Skeletal muscle tissue (tissue), 4 donors: ENCODE measurements around the gene TNFRSF6B. TPM values are rescaled to one million over a fixed set of nuclear protein-coding genes. Genes with fewer than 3 reads are reported as not detected.

Experiments
- H3K27ac ChIP-seq: one replicate; pipeline ENCODE4 v1.7.0; 2013; ENCODE audit warnings: mild to moderate bottlenecking, low read depth, low read length, inconsistent platforms
- H3K27me3 ChIP-seq, 3 donors: one replicate each; pipeline ENCODE4 v1.7.0; 2013; ENCODE audit warnings: low read length in 3 of 3; ENCODE audit not compliant: control insufficient read depth in 3 of 3, insufficient read depth in 3 of 3
- H3K36me3 ChIP-seq, 3 donors: one replicate each; pipeline ENCODE4 v1.7.0; 2013; ENCODE audit warnings: low read length in 3 of 3; ENCODE audit not compliant: control insufficient read depth in 3 of 3, insufficient read depth in 3 of 3
- H3K4me1 ChIP-seq, 3 donors: one replicate each; pipeline ENCODE4 v1.7.0; 2013; ENCODE audit warnings: low read length in 3 of 3, mild to moderate bottlenecking in 3 of 3; ENCODE audit not compliant: control insufficient read depth in 3 of 3, insufficient read depth in 3 of 3
- H3K4me3 ChIP-seq, 3 donors: one replicate each; pipeline ENCODE4 v1.7.0; 2013; ENCODE audit warnings: low read length in 3 of 3
- H3K9ac ChIP-seq, 3 donors: one replicate each; pipeline ENCODE4 v1.7.0; 2013; ENCODE audit warnings: low read length in 3 of 3, mild to moderate bottlenecking in 3 of 3, moderate library complexity in 2 of 3, low read depth in 1 of 3
- H3K9me3 ChIP-seq, 3 donors: one replicate each; pipeline ENCODE4 v1.7.0; 2013; ENCODE audit warnings: low read length in 3 of 3; ENCODE audit not compliant: control insufficient read depth in 3 of 3
- total RNA-seq: library from RNA; depleted of rRNA; stranded (reverse); fragments of >200 nt; gene quantifications from one replicate; pipeline ENCODE4 v1.2.3, GENCODE V29; 2014
- donor health status: Osteomylitis.

Gene TNFRSF6B
- total RNA-seq, 1 donor from 2014 or later = not detected

DNA sequence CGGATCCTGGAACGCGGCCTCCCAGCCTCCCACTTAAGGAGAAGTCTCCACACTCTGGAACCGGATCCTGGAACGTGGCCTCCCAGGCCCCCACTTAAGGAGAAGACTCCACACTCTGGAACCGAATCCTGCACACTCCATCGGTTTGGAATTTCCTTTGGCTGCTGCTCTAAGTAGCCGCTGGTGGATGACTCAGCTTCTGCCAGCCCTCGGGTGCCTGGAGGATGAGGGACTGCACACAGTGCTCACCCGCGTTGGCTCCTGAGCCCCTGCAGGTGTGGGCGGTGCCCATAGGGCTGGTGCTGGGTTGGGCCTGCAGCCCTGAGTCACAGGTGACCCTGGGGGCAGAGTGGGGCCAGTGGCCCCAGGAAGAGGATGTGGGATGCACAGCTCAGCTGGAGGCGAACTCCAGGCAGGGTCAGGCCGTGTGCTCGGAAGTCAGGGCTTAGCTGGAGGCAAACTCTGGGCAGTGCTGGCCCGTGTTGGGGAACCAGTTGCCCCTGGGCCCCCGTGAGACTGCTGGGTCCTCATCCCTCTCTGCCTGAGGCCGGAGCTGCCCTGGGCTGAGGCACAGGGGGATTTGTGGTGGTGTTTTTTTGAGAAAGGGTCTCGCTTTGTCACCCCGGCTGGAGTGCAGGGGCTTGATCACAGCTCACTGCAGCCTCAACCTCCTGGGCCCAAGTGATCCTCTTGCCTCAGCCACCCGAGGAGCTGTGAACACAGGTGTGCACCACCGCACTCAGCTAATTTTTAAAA is 13.9 kb upstream of the TNFRSF6B start:
- peak overlapping the region in 2 of 3 donors; percentile 50 to 51 for H3K9ac ChIP-seq
- peaks cover 35 to 44% (median 36%) of the 10 kb centered on the region in 3 donors for H3K4me1 ChIP-seq
- peak overlapping the region; percentile 79 for H3K27ac ChIP-seq
- H3K27me3 ChIP-seq = no peaks in the 10 kb centered on the region
- H3K4me3 ChIP-seq = no peak overlapping the region
- peaks cover 12 to 22% (median 18%) of the 10 kb centered on the region in 3 donors for H3K36me3 ChIP-seq
- H3K9me3 ChIP-seq = no peaks in the 10 kb centered on the region

DNA sequence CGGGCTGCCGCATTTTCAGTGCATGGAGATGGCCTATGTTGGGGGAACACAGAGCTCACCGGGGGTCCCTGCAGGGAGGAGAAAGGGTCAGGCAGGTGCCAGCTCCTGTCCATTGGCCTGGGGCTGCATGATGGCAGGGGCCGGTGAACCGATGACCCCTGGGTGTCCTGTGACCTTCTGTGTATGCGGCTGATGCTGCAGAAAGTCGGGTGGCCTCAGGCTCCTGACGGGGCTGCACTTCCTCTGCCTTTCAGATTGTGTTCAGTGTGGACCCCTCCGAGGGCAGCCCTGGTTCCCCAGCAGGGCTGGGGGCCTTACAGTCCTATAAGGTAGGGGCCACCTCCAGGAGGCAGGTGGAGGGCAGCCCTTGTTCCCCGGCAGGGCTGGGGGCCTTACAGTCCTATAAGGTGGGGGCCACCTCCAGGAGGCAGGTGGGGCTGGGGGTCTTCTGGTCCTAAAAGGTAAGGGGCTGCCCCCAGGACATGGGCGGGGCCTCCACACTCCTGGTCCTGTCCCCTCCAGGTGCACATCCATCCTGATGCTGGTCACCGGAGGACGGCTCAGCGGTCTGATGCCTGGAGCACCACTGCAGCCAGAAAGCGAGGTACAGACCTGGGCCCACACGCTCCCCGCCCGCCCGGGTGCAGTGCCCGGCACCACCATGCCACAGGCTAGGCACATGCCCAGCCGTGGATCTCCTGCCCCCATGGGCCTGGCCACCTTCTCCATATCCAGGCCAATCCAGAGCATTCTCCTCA is 11.0 kb upstream of the TNFRSF6B start:
- Histone ChIP-seq H3K9me3 (no peaks in the 10 kb centered on the region), H3K27me3 (no peaks in the 10 kb centered on the region), H3K27ac (peak overlapping the region; percentile 93), H3K36me3 (peaks cover 0 to 4% (median 2%) of the 10 kb centered on the region in 3 donors), H3K4me3 (no peak overlapping the region), H3K4me1 (peaks cover 41 to 55% (median 46%) of the 10 kb centered on the region in 3 donors), H3K9ac (peak overlapping the region in 2 of 3 donors; percentile 32 to 57)

DNA sequence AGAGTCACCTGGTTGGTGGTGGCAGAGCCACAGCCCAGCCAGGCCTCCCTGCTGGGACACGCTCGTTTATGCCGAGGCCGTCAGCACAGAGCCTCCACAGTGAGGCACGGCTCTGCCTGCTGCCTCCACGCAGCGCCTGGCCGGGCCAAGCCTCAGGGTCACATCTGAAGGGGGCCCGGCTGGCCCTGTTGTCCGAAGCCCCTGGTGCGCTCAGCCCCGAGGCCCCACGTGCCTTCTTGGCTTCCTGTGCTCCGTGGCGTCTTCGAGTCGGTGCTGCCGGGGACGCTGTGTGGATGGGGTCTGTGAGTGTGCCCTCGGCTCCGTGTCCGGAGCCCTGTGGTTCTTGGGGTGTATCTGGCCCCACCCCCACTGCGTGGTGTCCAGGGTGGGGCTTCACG is 10.4 kb upstream of the TNFRSF6B start:
- Histone ChIP-seq H3K36me3 (peaks cover 0 to 4% (median 2%) of the 10 kb centered on the region in 3 donors), H3K9me3 (no peaks in the 10 kb centered on the region), H3K9ac (peak overlapping the region; percentile 32 to 65 (median 57)), H3K4me1 (peaks cover 41 to 55% (median 46%) of the 10 kb centered on the region in 3 donors), H3K4me3 (no peak overlapping the region), H3K27me3 (no peaks in the 10 kb centered on the region), H3K27ac (peak overlapping the region; percentile 93)

DNA sequence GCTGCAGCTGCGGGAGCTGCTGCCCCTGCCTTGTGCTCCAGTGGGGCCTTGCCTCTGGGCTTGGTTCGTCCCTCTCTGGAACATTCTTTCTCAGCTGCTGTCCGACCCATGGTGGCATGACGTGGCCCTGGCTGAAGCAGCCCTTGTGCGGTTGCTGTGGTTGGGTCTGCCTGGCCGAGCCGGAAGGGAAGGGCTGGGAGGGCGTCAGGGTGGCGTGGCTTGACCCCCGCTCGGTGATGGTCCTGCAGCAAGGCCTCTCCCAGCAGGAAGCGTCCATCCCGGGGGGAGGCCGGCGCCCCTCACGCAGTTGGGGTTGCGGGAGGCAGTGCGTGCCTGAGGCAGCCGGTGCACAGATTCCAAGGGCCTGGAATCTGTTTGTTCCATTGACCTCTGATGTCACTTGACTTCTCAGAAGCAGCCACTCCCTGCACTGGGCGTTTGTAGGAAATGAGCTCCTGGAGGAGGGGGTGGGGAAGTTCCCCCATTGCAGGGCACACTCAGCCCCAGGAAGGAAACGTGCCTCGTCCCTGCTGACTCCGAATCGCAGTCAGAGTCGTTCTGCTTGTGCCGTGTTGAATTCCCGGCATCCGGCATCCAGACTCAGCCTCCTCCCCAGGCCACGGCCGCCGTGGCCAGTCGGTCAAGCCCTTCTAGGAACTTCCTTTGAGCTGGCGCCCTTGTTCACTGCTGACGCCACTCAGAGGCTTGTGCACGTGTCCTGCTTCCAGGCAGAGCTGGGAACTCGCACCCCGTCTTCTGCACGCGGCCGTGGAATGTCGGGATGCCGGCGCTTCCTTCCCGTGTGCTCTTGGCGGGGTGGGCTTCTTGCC is 9.7 kb upstream of the TNFRSF6B start:
- H3K9ac ChIP-seq = peak overlapping the region; percentile 32 to 65 (median 57)
- H3K4me1 ChIP-seq = peaks cover 40 to 50% (median 43%) of the 10 kb centered on the region in 3 donors
- no peaks in the 10 kb centered on the region for H3K9me3 ChIP-seq
- H3K27ac ChIP-seq = peak overlapping the region; percentile 93
- peak overlapping the region in 1 of 3 donors; percentile 41 for H3K4me3 ChIP-seq
- peaks cover 0 to 3% (median 0%) of the 10 kb centered on the region in 3 donors for H3K36me3 ChIP-seq
- no peaks in the 10 kb centered on the region for H3K27me3 ChIP-seq

DNA sequence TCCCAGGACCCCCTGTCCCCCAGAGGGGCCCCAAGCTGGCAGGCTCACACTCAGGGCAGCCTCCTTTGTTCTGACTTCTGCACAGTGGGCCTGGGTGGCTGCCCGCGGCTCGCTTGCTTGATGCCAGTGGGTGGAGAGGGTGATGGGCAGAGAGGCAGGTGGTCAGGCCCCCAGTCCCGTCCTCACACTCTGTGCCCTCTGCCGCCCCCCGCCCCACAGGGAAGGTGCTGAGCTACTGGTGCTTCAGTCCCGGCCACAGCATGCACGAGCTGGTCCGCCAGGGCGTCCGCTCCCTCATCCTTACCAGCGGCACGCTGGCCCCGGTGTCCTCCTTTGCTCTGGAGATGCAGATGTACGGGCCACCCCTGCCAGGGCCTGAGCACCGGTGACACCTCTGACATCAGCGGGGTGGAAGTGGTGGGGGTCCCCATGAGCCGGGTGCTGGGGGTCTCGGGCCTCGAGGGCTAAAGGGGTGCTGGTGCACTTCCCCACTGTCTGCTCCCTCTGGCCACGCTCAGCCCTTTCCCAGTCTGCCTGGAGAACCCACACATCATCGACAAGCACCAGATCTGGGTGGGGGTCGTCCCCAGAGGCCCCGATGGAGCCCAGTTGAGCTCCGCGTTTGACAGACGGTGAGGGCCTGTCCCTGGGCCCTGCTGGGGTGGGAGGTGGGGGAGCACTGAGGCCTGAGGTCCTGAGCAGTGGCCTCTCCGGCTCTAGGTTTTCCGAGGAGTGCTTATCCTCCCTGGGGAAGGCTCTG is 8.9 kb upstream of the TNFRSF6B start:
- peak overlapping the region in 1 of 3 donors; percentile 57 for H3K9ac ChIP-seq
- no peak overlapping the region for H3K4me3 ChIP-seq
- no peaks in the 10 kb centered on the region for H3K36me3 ChIP-seq
- peak overlapping the region; percentile 93 for H3K27ac ChIP-seq
- H3K4me1 ChIP-seq = peaks cover 36 to 43% (median 38%) of the 10 kb centered on the region in 3 donors
- no peaks in the 10 kb centered on the region for H3K9me3 ChIP-seq
- no peaks in the 10 kb centered on the region for H3K27me3 ChIP-seq

GRCh38 chr20:63688228-63689045 is 8.0 kb upstream of the TNFRSF6B start:
- H3K36me3 ChIP-seq = no peaks in the 10 kb centered on the region
- peak overlapping the region; percentile 93 for H3K27ac ChIP-seq
- peaks cover 28 to 35% (median 32%) of the 10 kb centered on the region in 3 donors for H3K4me1 ChIP-seq
- H3K9me3 ChIP-seq = no peaks in the 10 kb centered on the region
- H3K9ac ChIP-seq = peak overlapping the region in 1 of 3 donors; percentile 57
- no peak overlapping the region for H3K4me3 ChIP-seq
- no peaks in the 10 kb centered on the region for H3K27me3 ChIP-seq

DNA sequence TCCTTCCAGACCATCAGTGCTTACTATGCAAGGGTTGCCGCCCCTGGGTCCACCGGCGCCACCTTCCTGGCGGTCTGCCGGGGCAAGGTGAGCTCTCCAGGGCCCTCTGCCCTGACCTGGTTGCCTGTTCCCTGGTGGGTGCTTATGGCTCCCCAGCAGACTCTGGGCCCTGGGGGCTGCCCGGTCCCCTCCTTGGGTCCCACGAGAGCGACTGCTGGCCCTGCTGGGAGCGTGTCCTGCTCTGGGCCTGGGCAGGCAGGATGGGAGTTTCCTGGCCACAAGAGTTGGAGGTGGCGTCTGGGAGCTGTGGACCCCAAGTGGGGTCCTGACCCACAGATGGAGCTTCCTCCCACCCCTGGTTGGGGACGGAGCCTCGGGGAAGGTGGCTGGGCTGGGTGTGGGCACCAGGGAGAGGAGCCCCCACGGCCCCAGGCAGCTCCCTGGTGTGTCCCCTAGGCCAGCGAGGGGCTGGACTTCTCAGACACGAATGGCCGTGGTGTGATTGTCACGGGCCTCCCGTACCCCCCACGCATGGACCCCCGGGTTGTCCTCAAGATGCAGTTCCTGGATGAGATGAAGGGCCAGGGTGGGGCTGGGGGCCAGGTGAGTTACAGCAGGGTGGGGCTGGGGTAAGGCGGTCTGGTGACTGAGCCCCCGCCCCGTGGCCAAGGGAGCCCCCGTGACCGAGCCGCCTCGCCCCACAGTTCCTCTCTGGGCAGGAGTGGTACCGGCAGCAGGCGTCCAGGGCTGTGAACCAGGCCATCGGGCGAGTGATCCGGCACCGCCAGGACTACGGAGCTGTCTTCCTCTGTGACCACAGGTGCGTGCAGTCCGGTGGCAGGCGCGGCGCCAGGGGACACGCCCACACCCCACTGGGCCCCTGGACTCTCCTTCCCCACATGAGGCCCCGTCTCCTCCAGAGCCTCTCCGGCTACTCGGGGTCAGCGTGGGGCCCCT is 7.1 kb upstream of the TNFRSF6B start:
- Histone ChIP-seq H3K27ac (no peak overlapping the region), H3K4me1 (peaks cover 28 to 35% (median 32%) of the 10 kb centered on the region in 3 donors)

More for the DNA sequence above, 7.1 kb upstream of the TNFRSF6B start:
- Histone ChIP-seq H3K9me3 (no peaks in the 10 kb centered on the region), H3K27me3 (no peaks in the 10 kb centered on the region), H3K9ac (no peak overlapping the region), H3K4me3 (no peak overlapping the region), H3K36me3 (peaks cover 4 to 6% (median 5%) of the 10 kb centered on the region in 3 donors)
